Measurements from ENCODE around the gene CHAT.

DNA sequence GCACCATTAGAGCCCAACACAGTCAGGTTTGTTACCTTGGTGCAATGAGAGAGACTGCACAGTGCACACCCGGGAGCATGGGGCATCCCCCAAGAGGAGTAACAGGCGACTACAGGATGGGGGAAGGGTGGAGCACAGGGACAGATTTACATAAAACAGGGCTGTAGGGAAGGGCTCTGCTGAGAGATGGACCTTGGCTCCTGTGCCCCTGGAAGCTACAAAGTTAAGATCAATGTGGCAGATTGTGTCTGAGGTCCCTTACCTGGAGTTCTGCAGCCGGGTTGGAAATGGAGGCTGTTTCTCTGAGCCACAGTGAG, 17.4 kb upstream of the CHAT start:
- TF ChIP-seq, protein P1, sequence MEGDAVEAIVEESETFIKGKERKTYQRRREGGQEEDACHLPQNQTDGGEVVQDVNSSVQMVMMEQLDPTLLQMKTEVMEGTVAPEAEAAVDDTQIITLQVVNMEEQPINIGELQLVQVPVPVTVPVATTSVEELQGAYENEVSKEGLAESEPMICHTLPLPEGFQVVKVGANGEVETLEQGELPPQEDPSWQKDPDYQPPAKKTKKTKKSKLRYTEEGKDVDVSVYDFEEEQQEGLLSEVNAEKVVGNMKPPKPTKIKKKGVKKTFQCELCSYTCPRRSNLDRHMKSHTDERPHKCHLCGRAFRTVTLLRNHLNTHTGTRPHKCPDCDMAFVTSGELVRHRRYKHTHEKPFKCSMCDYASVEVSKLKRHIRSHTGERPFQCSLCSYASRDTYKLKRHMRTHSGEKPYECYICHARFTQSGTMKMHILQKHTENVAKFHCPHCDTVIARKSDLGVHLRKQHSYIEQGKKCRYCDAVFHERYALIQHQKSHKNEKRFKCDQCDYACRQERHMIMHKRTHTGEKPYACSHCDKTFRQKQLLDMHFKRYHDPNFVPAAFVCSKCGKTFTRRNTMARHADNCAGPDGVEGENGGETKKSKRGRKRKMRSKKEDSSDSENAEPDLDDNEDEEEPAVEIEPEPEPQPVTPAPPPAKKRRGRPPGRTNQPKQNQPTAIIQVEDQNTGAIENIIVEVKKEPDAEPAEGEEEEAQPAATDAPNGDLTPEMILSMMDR (IDR thresholded peaks at IDR 0.05; ENCODE audit: low read depth, low read length) = no peak
- TF ChIP-seq EZH2phosphoT487 (IDR thresholded peaks at IDR 0.05; ENCODE audit: low read depth) = no peak
